ENCODE results near the gene TRPC4. TPM values are rescaled to one million over a fixed set of nuclear protein-coding genes. Genes with fewer than 3 reads are reported as not detected.

TRPC4 gene
- polyA plus RNA-seq, 1 donor from 2014 or later: 8.8 TPM

DNA sequence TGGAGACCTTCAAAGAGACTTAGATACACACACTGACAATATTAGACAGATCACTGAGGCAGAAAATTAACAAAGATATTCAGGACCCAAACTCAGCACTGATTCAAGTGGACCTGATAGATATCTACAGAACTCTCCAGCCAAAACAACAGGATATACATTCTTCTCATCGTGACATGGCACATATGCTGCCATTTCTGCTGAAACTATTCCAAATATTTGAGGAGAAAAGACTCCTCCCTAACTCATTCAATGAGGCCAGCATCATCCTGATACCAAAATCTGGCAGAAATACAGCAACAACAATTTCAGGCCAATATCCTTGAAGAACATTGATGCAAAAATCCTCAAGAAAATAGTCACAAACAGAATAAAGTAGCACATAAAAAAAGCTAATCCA, 53.3 kb downstream of the TRPC4 start:
- no peak for TF ChIP-seq TAF1 (IDR thresholded peaks at IDR 0.05; ENCODE audit: low read depth)
- no peak for TF ChIP-seq EZH2 (IDR thresholded peaks at IDR 0.05; ENCODE audit: borderline replicate concordance, insufficient read depth, low read length, poor library complexity, severe bottlenecking)
- TF ChIP-seq RAD21 (conservative IDR thresholded peaks at IDR 0.05): no peak
- TF ChIP-seq MXI1 (conservative IDR thresholded peaks at IDR 0.05; ENCODE audit: poor library complexity, severe bottlenecking): no peak
- TF ChIP-seq EP300 (conservative IDR thresholded peaks at IDR 0.05; ENCODE audit: poor library complexity, severe bottlenecking): no peak
- TF ChIP-seq, protein P1, sequence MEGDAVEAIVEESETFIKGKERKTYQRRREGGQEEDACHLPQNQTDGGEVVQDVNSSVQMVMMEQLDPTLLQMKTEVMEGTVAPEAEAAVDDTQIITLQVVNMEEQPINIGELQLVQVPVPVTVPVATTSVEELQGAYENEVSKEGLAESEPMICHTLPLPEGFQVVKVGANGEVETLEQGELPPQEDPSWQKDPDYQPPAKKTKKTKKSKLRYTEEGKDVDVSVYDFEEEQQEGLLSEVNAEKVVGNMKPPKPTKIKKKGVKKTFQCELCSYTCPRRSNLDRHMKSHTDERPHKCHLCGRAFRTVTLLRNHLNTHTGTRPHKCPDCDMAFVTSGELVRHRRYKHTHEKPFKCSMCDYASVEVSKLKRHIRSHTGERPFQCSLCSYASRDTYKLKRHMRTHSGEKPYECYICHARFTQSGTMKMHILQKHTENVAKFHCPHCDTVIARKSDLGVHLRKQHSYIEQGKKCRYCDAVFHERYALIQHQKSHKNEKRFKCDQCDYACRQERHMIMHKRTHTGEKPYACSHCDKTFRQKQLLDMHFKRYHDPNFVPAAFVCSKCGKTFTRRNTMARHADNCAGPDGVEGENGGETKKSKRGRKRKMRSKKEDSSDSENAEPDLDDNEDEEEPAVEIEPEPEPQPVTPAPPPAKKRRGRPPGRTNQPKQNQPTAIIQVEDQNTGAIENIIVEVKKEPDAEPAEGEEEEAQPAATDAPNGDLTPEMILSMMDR (IDR thresholded peaks at IDR 0.05; ENCODE audit: poor library complexity, severe bottlenecking): no peak
- TF ChIP-seq, protein P2, sequence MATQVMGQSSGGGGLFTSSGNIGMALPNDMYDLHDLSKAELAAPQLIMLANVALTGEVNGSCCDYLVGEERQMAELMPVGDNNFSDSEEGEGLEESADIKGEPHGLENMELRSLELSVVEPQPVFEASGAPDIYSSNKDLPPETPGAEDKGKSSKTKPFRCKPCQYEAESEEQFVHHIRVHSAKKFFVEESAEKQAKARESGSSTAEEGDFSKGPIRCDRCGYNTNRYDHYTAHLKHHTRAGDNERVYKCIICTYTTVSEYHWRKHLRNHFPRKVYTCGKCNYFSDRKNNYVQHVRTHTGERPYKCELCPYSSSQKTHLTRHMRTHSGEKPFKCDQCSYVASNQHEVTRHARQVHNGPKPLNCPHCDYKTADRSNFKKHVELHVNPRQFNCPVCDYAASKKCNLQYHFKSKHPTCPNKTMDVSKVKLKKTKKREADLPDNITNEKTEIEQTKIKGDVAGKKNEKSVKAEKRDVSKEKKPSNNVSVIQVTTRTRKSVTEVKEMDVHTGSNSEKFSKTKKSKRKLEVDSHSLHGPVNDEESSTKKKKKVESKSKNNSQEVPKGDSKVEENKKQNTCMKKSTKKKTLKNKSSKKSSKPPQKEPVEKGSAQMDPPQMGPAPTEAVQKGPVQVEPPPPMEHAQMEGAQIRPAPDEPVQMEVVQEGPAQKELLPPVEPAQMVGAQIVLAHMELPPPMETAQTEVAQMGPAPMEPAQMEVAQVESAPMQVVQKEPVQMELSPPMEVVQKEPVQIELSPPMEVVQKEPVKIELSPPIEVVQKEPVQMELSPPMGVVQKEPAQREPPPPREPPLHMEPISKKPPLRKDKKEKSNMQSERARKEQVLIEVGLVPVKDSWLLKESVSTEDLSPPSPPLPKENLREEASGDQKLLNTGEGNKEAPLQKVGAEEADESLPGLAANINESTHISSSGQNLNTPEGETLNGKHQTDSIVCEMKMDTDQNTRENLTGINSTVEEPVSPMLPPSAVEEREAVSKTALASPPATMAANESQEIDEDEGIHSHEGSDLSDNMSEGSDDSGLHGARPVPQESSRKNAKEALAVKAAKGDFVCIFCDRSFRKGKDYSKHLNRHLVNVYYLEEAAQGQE (IDR thresholded peaks at IDR 0.05; ENCODE audit: borderline replicate concordance): no peak
- no peak for TF ChIP-seq POLR2AphosphoS5 (IDR thresholded peaks at IDR 0.05)
- TF ChIP-seq SMC3 (conservative IDR thresholded peaks at IDR 0.05; ENCODE audit: poor library complexity): no peak
- Histone ChIP-seq H3K36me3 (ENCODE audit: insufficient read depth, low read length) (no peaks in the 10 kb centered on the region), H3K4me3 (ENCODE audit: low read length) (no peak overlapping the region), H4K20me1 (ENCODE audit: insufficient read depth) (no peaks in the 10 kb centered on the region), H3F3A (ENCODE audit: insufficient read depth, low read length, poor library complexity, severe bottlenecking) (no peaks in the 10 kb centered on the region), H3K27me3 (ENCODE audit: insufficient read depth, low read depth, low read length) (no peaks in the 10 kb centered on the region), H3K27ac (ENCODE audit: low read length) (no peak overlapping the region), H3K4me2 (ENCODE audit: low read length) (no peak overlapping the region), H3K79me2 (replicated peaks; ENCODE audit: insufficient read depth, low read length) (peaks cover 9% of the 10 kb centered on the region), H2AFZ (ENCODE audit: low read depth, low read length) (no peak overlapping the region), H3K9me3 (ENCODE audit: low read length) (peaks cover 7% of the 10 kb centered on the region), H3K9ac (ENCODE audit: low read length) (no peak overlapping the region), H3K9me2 (ENCODE audit: insufficient read depth, low read length) (no peaks in the 10 kb centered on the region)

DNA sequence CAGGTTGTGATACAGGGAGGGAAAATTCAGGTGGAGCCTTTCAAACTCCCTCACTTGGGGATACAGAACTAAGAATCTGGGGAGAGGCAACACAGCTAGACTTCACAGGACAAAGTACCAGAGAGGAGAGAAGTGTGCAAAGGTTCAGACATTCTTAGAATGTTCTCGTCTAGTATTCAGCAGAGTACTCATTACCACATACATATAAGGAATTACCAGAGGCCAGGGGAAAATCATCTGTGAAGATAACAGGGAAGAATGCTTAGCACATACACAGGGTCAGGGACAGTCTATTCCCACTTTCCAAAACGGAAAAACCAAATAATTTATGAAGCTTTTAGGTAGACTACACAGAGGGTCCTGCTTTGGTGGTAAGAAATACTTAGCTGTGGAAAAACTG, 58.1 kb downstream of the TRPC4 start:
- H3F3A ChIP-seq (ENCODE audit: insufficient read depth, low read length, poor library complexity, severe bottlenecking): no peaks in the 10 kb centered on the region
- no peak overlapping the region for H2AFZ ChIP-seq (ENCODE audit: low read depth, low read length)
- H3K9ac ChIP-seq (ENCODE audit: low read length): no peak overlapping the region
- no peaks in the 10 kb centered on the region for H3K36me3 ChIP-seq (ENCODE audit: insufficient read depth, low read length)
- no peaks in the 10 kb centered on the region for H3K27me3 ChIP-seq (ENCODE audit: insufficient read depth, low read depth, low read length)
- no peak overlapping the region for H3K27ac ChIP-seq (ENCODE audit: low read length)
- no peaks in the 10 kb centered on the region for H3K9me2 ChIP-seq (ENCODE audit: insufficient read depth, low read length)
- peaks cover 12% of the 10 kb centered on the region for H3K79me2 ChIP-seq (replicated peaks; ENCODE audit: insufficient read depth, low read length)
- no peaks in the 10 kb centered on the region for H4K20me1 ChIP-seq (ENCODE audit: insufficient read depth)
- H3K4me2 ChIP-seq (ENCODE audit: low read length): no peak overlapping the region
- no peaks in the 10 kb centered on the region for H3K9me3 ChIP-seq (ENCODE audit: low read length)
- TF ChIP-seq TAF1 (IDR thresholded peaks at IDR 0.05; ENCODE audit: low read depth): no peak
- TF ChIP-seq EP300 (conservative IDR thresholded peaks at IDR 0.05; ENCODE audit: poor library complexity, severe bottlenecking): no peak
- TF ChIP-seq, protein P1 (IDR thresholded peaks at IDR 0.05; ENCODE audit: poor library complexity, severe bottlenecking): no peak
- no peak for TF ChIP-seq MXI1 (conservative IDR thresholded peaks at IDR 0.05; ENCODE audit: poor library complexity, severe bottlenecking)
- TF ChIP-seq RAD21 (conservative IDR thresholded peaks at IDR 0.05): no peak
- TF ChIP-seq EZH2 (IDR thresholded peaks at IDR 0.05; ENCODE audit: borderline replicate concordance, insufficient read depth, low read length, poor library complexity, severe bottlenecking): no peak
- TF ChIP-seq POLR2AphosphoS5 (IDR thresholded peaks at IDR 0.05): no peak
- TF ChIP-seq SMC3 (conservative IDR thresholded peaks at IDR 0.05; ENCODE audit: poor library complexity): no peak
- TF ChIP-seq, protein P2 (IDR thresholded peaks at IDR 0.05; ENCODE audit: borderline replicate concordance): no peak
- H3K4me3 ChIP-seq (ENCODE audit: low read length): no peak overlapping the region
